H1 (cell line): Measurements from ENCODE around the gene MYOCD. TPM values are rescaled to one million over a fixed set of nuclear protein-coding genes. Genes with fewer than 3 reads are reported as not detected.
A peak's percentile ranks its signal among the peaks of the same experiment; 100 is the strongest.

Source experiments
- CTCF ChIA-PET: fragments of 300-600 bp; sonication (Branson Sonifier 250); formaldehyde crosslinking; loops from one replicate; lab custom pipeline; 2021; ENCODE audit not compliant: partially characterized antibody; lab: Charles Lee
- POLR2A ChIA-PET: fragments of 300-600 bp; sonication (Branson Sonifier 250); formaldehyde crosslinking; loops from one replicate; lab custom pipeline; 2021; ENCODE audit warnings: inconsistent platforms; ENCODE audit not compliant: partially characterized antibody; lab: Charles Lee
- DNase-seq, 2 experiments: peaks; one replicate each; pipeline versions ENCODE4 v3.0.0 to v3.0.0-alpha.2; 2010 to 2022; ENCODE audit warnings: low spot score in 2 of 2, low read depth in 1 of 2, mixed read lengths in 1 of 2
- FAIRE-seq: peaks from 2 replicates; lab custom pipeline; 2011; peaks lifted over from hg19 to GRCh38; lab: Jason Lieb, UNC
- H2AFZ ChIP-seq: 2 replicates; pipeline ENCODE4 v1.8.1; 2012; ENCODE audit warnings: low read length, inconsistent platforms
- H2AK5ac ChIP-seq: 2 replicates; pipeline ENCODE4 v1.6.1; 2013; ENCODE audit warnings: low read depth, low read length
- H2BK120ac ChIP-seq: replicated peaks from 2 replicates; pipeline ENCODE3; 2013; ENCODE audit warnings: low read depth, low read length, inconsistent platforms
- H2BK12ac ChIP-seq: 2 replicates; pipeline ENCODE4 v1.6.1; 2013; ENCODE audit warnings: low read depth, low read length
- H2BK15ac ChIP-seq: 2 replicates; pipeline ENCODE4 v1.6.1; 2013; ENCODE audit warnings: low read length
- H2BK20ac ChIP-seq: 2 replicates; pipeline ENCODE4 v1.6.1; 2013; ENCODE audit warnings: low read length
- H2BK5ac ChIP-seq: 2 replicates; pipeline ENCODE4 v1.6.1; 2013; ENCODE audit warnings: low read depth, low read length
- H3K14ac ChIP-seq: 2 replicates; pipeline ENCODE4 v1.6.1; 2013; ENCODE audit warnings: inconsistent platforms; ENCODE audit not compliant: insufficient read length
- H3K18ac ChIP-seq: 2 replicates; pipeline ENCODE4 v1.6.1; 2013; ENCODE audit warnings: low read length; ENCODE audit errors: extremely low read depth
- H3K23ac ChIP-seq: 2 replicates; pipeline ENCODE4 v1.6.1; 2013; ENCODE audit warnings: inconsistent platforms; ENCODE audit not compliant: insufficient read length
- H3K23me2 ChIP-seq: 2 replicates; pipeline ENCODE4 v1.6.1; 2013; ENCODE audit warnings: low read depth, low read length
- H3K27ac ChIP-seq: 2 replicates; pipeline ENCODE4 v1.6.1; 2011; ENCODE audit warnings: low read depth, low read length, inconsistent platforms
- H3K27me3 ChIP-seq, 4 experiments: replicated peaks in 1 of 4; 1 replicate in 1 of 4; 2 replicates in 3 of 4; pipeline versions ENCODE4 v1.6.1 to v1.8.1; 2011 to 2013; ENCODE audit warnings: low read length in 3 of 4, mild to moderate bottlenecking in 3 of 4, inconsistent platforms in 2 of 4, mixed read lengths in 2 of 4, moderate library complexity in 1 of 4; ENCODE audit not compliant: control insufficient read depth in 3 of 4, insufficient read depth in 3 of 4; ENCODE audit errors: extremely low read depth in 1 of 4
- H3K36me3 ChIP-seq, 4 experiments: 2 replicates each; pipeline versions ENCODE4 v1.6.1 to v1.8.1; 2011 to 2013; ENCODE audit warnings: mild to moderate bottlenecking in 4 of 4, low read length in 3 of 4, moderate library complexity in 2 of 4, control low read depth in 1 of 4, inconsistent platforms in 1 of 4; ENCODE audit not compliant: insufficient read depth in 4 of 4, control insufficient read depth in 2 of 4
- H3K4ac ChIP-seq: replicated peaks from 2 replicates; pipeline ENCODE3; 2013; ENCODE audit warnings: low read length, low read depth, mixed read lengths, inconsistent platforms; ENCODE audit not compliant: insufficient read length
- H3K4me1 ChIP-seq, 4 experiments: replicated peaks in 1 of 4; 1 replicate in 1 of 4; 2 replicates in 3 of 4; pipeline versions ENCODE4 v1.6.1 to v1.8.1; 2011 to 2013; ENCODE audit warnings: low read length in 3 of 4, inconsistent platforms in 2 of 4, mixed read lengths in 1 of 4; ENCODE audit not compliant: insufficient read depth in 4 of 4, control insufficient read depth in 3 of 4
- H3K4me2 ChIP-seq, 2 experiments: 2 replicates each; pipeline versions ENCODE4 v1.6.1 to v1.8.1; 2011 to 2013; ENCODE audit warnings: low read depth in 2 of 2, low read length in 2 of 2, control low read depth in 1 of 2, inconsistent platforms in 1 of 2, mild to moderate bottlenecking in 1 of 2; ENCODE audit not compliant: insufficient read depth in 1 of 2
- H3K4me3 ChIP-seq, 4 experiments: fragments of 200-600, 300-600 bp in 1 of 4; sonication (generic), shearing (Covaris generic), sonication (Bioruptor Twin) in 1 of 4; 2 replicates each; pipeline versions ENCODE4 v1.5.1 to v1.8.1; 2011 to 2016; ENCODE audit warnings: low read length in 4 of 4, low read depth in 3 of 4, control low read depth in 2 of 4, inconsistent platforms in 2 of 4, mild to moderate bottlenecking in 2 of 4, mixed read lengths in 1 of 4, moderate library complexity in 1 of 4; ENCODE audit not compliant: insufficient read depth in 2 of 4; ENCODE audit errors: extremely low read depth in 1 of 4
- H3K56ac ChIP-seq: replicated peaks from 2 replicates; pipeline ENCODE3; 2013; ENCODE audit warnings: low read depth, mild to moderate bottlenecking, mixed read lengths, low read length, inconsistent platforms; ENCODE audit not compliant: insufficient read length
- H3K79me1 ChIP-seq: 2 replicates; pipeline ENCODE4 v1.6.1; 2013; ENCODE audit warnings: low read depth, low read length, control low read depth
- H3K79me2 ChIP-seq, 2 experiments: 2 replicates each; pipeline versions ENCODE4 v1.6.1 to v1.8.1; 2012 to 2013; ENCODE audit warnings: low read length in 2 of 2, mild to moderate bottlenecking in 2 of 2, inconsistent platforms in 1 of 2; ENCODE audit not compliant: insufficient read depth in 2 of 2, control insufficient read depth in 1 of 2
- H3K9ac ChIP-seq, 4 experiments: replicated peaks in 1 of 4; 1 replicate in 1 of 4; 2 replicates in 3 of 4; pipeline versions ENCODE4 v1.6.1 to v1.8.1; 2011 to 2013; ENCODE audit warnings: low read depth in 3 of 4, low read length in 3 of 4, control low read depth in 2 of 4, mild to moderate bottlenecking in 2 of 4, moderate library complexity in 2 of 4, inconsistent platforms in 1 of 4; ENCODE audit errors: extremely low read depth in 1 of 4
- H3K9me3 ChIP-seq, 2 experiments: 2 replicates each; pipeline versions ENCODE4 v1.6.1 to v1.8.1; 2012 to 2013; ENCODE audit warnings: mild to moderate bottlenecking in 2 of 2, moderate library complexity in 2 of 2, control low read depth in 1 of 2, inconsistent platforms in 1 of 2, low read depth in 1 of 2, low read length in 1 of 2, mixed read lengths in 1 of 2; ENCODE audit not compliant: insufficient read depth in 2 of 2
- H4K20me1 ChIP-seq, 2 experiments: replicated peaks in 1 of 2; 2 replicates each; pipeline versions ENCODE3 to v1.8.1; 2011 to 2013; ENCODE audit warnings: inconsistent platforms in 2 of 2, low read length in 2 of 2, mild to moderate bottlenecking in 1 of 2; ENCODE audit not compliant: insufficient read depth in 2 of 2, control insufficient read depth in 1 of 2
- H4K5ac ChIP-seq: 2 replicates; pipeline ENCODE4 v1.6.1; 2013; ENCODE audit warnings: low read length, low read depth, mixed read lengths, inconsistent platforms; ENCODE audit not compliant: insufficient read length
- H4K8ac ChIP-seq: 2 replicates; pipeline ENCODE4 v1.8.0; 2013; ENCODE audit warnings: mild to moderate bottlenecking, moderate library complexity, low read length, inconsistent platforms; ENCODE audit not compliant: insufficient read depth; ENCODE audit errors: extremely low read depth
- H4K91ac ChIP-seq: replicated peaks from 2 replicates; pipeline ENCODE3; 2013; ENCODE audit warnings: low read length, mixed read lengths, inconsistent platforms; ENCODE audit not compliant: insufficient read length
- FOSL1 ChIP-seq: IDR thresholded peaks from 2 replicates; pipeline ENCODE4 v1.6.1; 2011; ENCODE audit warnings: mild to moderate bottlenecking, low read depth, low read length, moderate library complexity; ENCODE audit not compliant: insufficient read depth
- HDAC2 ChIP-seq, 2 experiments: fragments of 300-600 bp in 1 of 2; sonication (generic) in 1 of 2; IDR thresholded peaks; 2 replicates each; pipeline ENCODE4 v1.6.1; 2011 to 2012; ENCODE audit warnings: low read depth in 2 of 2, low read length in 2 of 2, mild to moderate bottlenecking in 2 of 2, moderate library complexity in 2 of 2, borderline replicate concordance in 1 of 2, inconsistent platforms in 1 of 2
- RNF2 ChIP-seq: fragments of 200-900, 300-1000 bp; sonication (generic); IDR thresholded peaks from 2 replicates; pipeline ENCODE4 v1.7.1; 2016; ENCODE audit warnings: borderline replicate concordance, low read depth, mild to moderate bottlenecking, antibody characterized with exemption, low read length; ENCODE audit not compliant: poor library complexity, severe bottlenecking; ENCODE audit errors: missing control alignments
- SAP30 ChIP-seq: fragments of 300-600 bp; sonication (generic); IDR thresholded peaks from 2 replicates; pipeline ENCODE4 v1.7.1; 2012; ENCODE audit warnings: low read length, moderate library complexity, mild to moderate bottlenecking, inconsistent platforms; ENCODE audit not compliant: insufficient read depth, insufficient replicate concordance
- SIN3A ChIP-seq, 2 experiments: IDR thresholded peaks in 1 of 2; conservative IDR thresholded peaks in 1 of 2; 2 replicates each; pipeline ENCODE4 v1.6.1; 2011 to 2012; ENCODE audit warnings: low read length in 2 of 2, improper control_type of control experiment in 1 of 2, low read depth in 1 of 2, mild to moderate bottlenecking in 1 of 2
- YY1 ChIP-seq: IDR thresholded peaks from 2 replicates; pipeline ENCODE4 v1.6.1; 2011; ENCODE audit warnings: low read depth, mild to moderate bottlenecking, low read length
- WGBS, 2 experiments: shearing (Covaris generic) in 1 of 2; methylation state at CpG; one replicate each; pipeline versions ENCODE4 v1.1.6 to v1.1.7; 2013 to 2015; ENCODE audit warnings: low lambda C conversion rate in 2 of 2, mixed read lengths in 2 of 2, inconsistent platforms in 1 of 2, low coverage in 1 of 2, missing lambda C conversion rate in 1 of 2; ENCODE audit not compliant: insufficient replicate concordance in 2 of 2, insufficient coverage in 1 of 2, insufficient read length in 1 of 2; ENCODE audit errors: extremely low coverage in 1 of 2, missing lambda C conversion rate in 1 of 2; 5-methylcytosine and 5-hydroxymethylcytosine counted together
- long read RNA-seq, 2 experiments: library from RNA in 1 of 2; library from capped mRNA in 1 of 2; stranded (forward); transcript quantifications; one replicate each; pipeline ENCODE4 v2.0.0, GENCODE V29; 2021; ENCODE audit warnings: inconsistent platforms in 1 of 2
- polyA minus RNA-seq, 3 experiments: library from RNA; depleted of rRNA, polyadenylated mRNA; stranded (reverse); fragments of >200 nt; gene quantifications; 1 replicate in 2 of 3; 2 replicates in 1 of 3; pipeline ENCODE4 v1.2.3, GENCODE V29; 2011
- polyA plus RNA-seq, 7 experiments: library from polyadenylated mRNA; depleted of rRNA in 3 of 7; stranded (reverse) in 5 of 7; unstranded in 2 of 7; fragments of >200 nt in 5 of 7; fragments of 200-250 nt in 2 of 7; gene quantifications; 1 replicate in 5 of 7; 2 replicates in 1 of 7; 4 replicates in 1 of 7; pipeline versions ENCODE4 v1.2.1 to v1.2.3, GENCODE V29; 2011 to 2013; ENCODE audit warnings: missing spikeins in 2 of 7, mixed read lengths in 2 of 7
- total RNA-seq: library from RNA; stranded (reverse); fragmentation: NEBNext Ultra II Directional; extraction: Animal tissue kit (Norgen Biotek cat#: 25700); gene quantifications from 2 replicates; pipeline ENCODE4 v1.2.1, GENCODE V29; 2021

The MYOCD gene
- total RNA-seq = 4.7 and 4.9 TPM in 2 replicates
- polyA plus RNA-seq (2011; rRNA removed) = 0.30 and 0.44 TPM in 2 replicates
- polyA plus RNA-seq (2011; cell fraction: cytosol; rRNA removed) = 0.56 TPM
- 0.80 TPM for polyA plus RNA-seq (2011; cell fraction: nucleus; rRNA removed)
- polyA plus RNA-seq (2012, experiment 1 of 2) = 0.46 to 0.84 TPM (median 0.60 TPM) in 4 replicates
- polyA plus RNA-seq (2012, experiment 2 of 2) = 0.09 TPM
- 2.9 TPM for polyA plus RNA-seq (2013, experiment 1 of 2)
- 4.0 TPM for polyA plus RNA-seq (2013, experiment 2 of 2)
- polyA minus RNA-seq (2011; rRNA and poly(A)+ RNA removed) = 1.9 and 2.2 TPM in 2 replicates
- 0.29 TPM for polyA minus RNA-seq (2011; cell fraction: cytosol; rRNA and poly(A)+ RNA removed)
- polyA minus RNA-seq (2011; cell fraction: nucleus; rRNA and poly(A)+ RNA removed) = 1.1 TPM
- long read RNA-seq, experiment 1, partial matches to known transcripts = 0 of 2 reads
- long read RNA-seq, experiment 1, other reads (novel, unspliced or antisense) = 2 of 2 reads
- long read RNA-seq, experiment 2, partial matches to known transcripts = 0 of 1 reads
- long read RNA-seq, experiment 2, other reads (novel, unspliced or antisense) = 1 of 1 reads

DNA sequence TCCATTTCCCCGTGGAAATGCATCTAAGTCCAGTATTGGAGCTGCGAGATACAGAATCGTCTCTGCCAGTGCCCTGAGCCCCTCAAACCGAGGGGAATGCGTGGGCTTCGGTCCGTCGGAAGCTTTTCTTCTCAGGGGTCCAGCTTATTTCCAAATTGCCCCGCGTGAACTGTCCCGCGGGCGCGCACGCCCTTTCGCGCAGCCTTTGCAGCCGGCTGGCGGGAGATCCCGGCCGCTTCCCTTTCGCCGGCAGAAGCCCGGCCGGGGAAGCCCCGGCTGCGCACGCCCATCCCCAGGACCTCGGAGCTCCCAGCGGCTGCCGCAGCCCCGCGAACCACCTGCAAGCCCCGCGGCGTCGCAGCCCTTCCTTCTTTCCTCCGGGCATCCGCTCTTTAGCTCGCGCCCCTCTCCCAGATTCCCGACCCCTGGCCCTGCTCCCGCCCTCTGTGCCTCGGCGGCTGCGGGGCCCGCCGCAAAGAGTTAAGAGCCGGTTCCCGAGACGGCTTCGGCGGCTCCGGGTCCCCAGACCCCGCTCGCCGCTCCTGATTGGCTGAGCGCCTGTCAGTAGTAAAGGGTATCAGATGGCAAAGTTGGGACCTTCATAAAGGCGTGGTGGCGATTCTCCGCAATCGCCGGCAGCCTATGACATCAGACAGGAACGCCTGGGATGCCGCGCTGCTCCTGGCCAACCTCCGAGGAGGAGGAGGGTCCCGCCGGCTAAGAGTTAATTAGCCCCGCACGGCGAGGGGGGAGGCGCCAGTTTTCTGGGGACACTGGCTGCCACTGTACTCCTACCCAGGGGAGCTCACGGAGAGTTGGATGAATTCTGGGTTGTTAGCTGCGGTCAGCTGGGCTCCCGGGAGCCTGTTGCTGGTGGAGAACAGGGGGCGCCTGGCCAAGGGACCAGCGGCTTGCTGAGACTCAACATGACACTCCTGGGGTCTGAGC lies at the start of gene MYOCD:
Gene MYOCD, plus strand, starts transcription at position 628 of the 948 bp plus-strand sequence. Its CDS starts 299 bp downstream, at position 927.
- WGBS, 2 experiments = 2% methylated on average over 66 of the region's 78 CpGs; no CpG with 5 or more reads in 1 of the 2 experiments
- peak; percentile 71 for TF ChIP-seq SAP30
- TF ChIP-seq SIN3A (conservative IDR thresholded peaks at IDR 0.05 in 1 of 2, IDR thresholded peaks at IDR 0.05 in 1 of 2; ENCODE audit: low read depth in 1 of 2, low read length in 2 of 2) = peak; percentile 56 to 69; a peak in 2 of 4 replicates
- TF ChIP-seq HDAC2 (IDR thresholded peaks at IDR 0.05; ENCODE audit: borderline replicate concordance in 1 of 2, low read depth in 2 of 2, low read length in 2 of 2) = 0 out of 4 replicates have a peak, but pooled peaks of 1 of the 2 experiments have one; percentile 1
- TF ChIP-seq RNF2 = no peak
- TF ChIP-seq YY1 = no peak
- no peak for TF ChIP-seq FOSL1

More for the DNA sequence above, at the start of gene MYOCD:
- Histone ChIP-seq H3K27me3 (peaks cover 0 to 18% (median 13%) of the 10 kb centered on the region in 4 experiments; a peak in 6 of 7 replicates), H3K23ac (no peak within 1 kb of the TSS), H3K4me1 (peaks cover 0 to 7% (median 2%) of the 10 kb centered on the region in 4 experiments; a peak in 3 of 7 replicates), H3K4me3 (peak within 1 kb of the TSS; percentile 59 to 74 (median 65)), H3K9me3 (no peaks in the 10 kb centered on the region), H3K4ac (no peak within 1 kb of the TSS), H3K36me3 (no peaks in the 10 kb centered on the region), H2AK5ac (no peak within 1 kb of the TSS), H4K5ac (no peak within 1 kb of the TSS), H3K79me2 (no peaks in the 10 kb centered on the region), H3K56ac (no peak within 1 kb of the TSS), H2BK20ac (no peak within 1 kb of the TSS), H3K23me2 (peaks cover 7% of the 10 kb centered on the region; the same call in 1 of the 2 replicates), H3K27ac (no peak within 1 kb of the TSS), H3K9ac (peak within 1 kb of the TSS in 2 of 4 experiments; percentile 19 to 50; a peak in 2 of 7 replicates), H2BK15ac (no peak within 1 kb of the TSS), H2BK120ac (no peak within 1 kb of the TSS), H2BK12ac (no peak within 1 kb of the TSS), H4K8ac (peak within 1 kb of the TSS; percentile 58), H4K20me1 (no peaks in the 10 kb centered on the region), H3K4me2 (peak within 1 kb of the TSS; percentile 86 to 98), H2BK5ac (no peak within 1 kb of the TSS), H3K14ac (no peak within 1 kb of the TSS), H3K18ac (no peak within 1 kb of the TSS; the same call in 1 of the 2 replicates), H4K91ac (no peak within 1 kb of the TSS), H2AFZ (peak within 1 kb of the TSS; percentile 83), H3K79me1 (no peaks in the 10 kb centered on the region)
- POLR2A ChIA-PET = interaction anchor here (0.6 to 1.1 kb wide), 3 partner anchors 10 to 364 kb away, joined by 3 read pairs; no protein-coding TSS in a partner anchor
- FAIRE-seq (no peak), DNase-seq (peak; percentile 79 to 82)
- CTCF ChIA-PET = interaction anchor here (0.6 to 4.9 kb wide), 11 partner anchors 41 to 507 kb away, joined by 3 to 33 read pairs (median 8); no protein-coding TSS in a partner anchor
